ENCODE measurements around the gene CARMIL1.
"Not testable (repeated sequence)": the region's sequence is repeated elsewhere in the genome, so short reads cannot be mapped to it uniquely, and the experiment has no call there.

CARMIL1 gene

GRCh38 chr6:25414755-25415154, 135.6 kb downstream of the CARMIL1 start:
- no peak for DNase-seq

GRCh38 chr6:25415274-25415673, 136.1 kb downstream of the CARMIL1 start:
- no peak for DNase-seq

GRCh38 chr6:25415701-25416100, 136.5 kb downstream of the CARMIL1 start:
- no peak for DNase-seq

GRCh38 chr6:25417046-25417605, 138.0 kb downstream of the CARMIL1 start:
- no peak for DNase-seq

- no peak for DNase-seq
Measured at GRCh38 chr6:25418454-25419052, 139.4 kb downstream of the CARMIL1 start.

- DNase-seq: no peak
Measured at GRCh38 chr6:25419879-25420278, 140.7 kb downstream of the CARMIL1 start.

GRCh38 chr6:25423358-25423757, 144.2 kb downstream of the CARMIL1 start:
- no peak for DNase-seq

- DNase-seq: no peak
Measured at GRCh38 chr6:25424303-25424702, 145.1 kb downstream of the CARMIL1 start.

- no peak for DNase-seq
Measured at GRCh38 chr6:25427549-25427948, 148.4 kb downstream of the CARMIL1 start.

- DNase-seq: no peak
Measured at GRCh38 chr6:25428758-25429317, 149.7 kb downstream of the CARMIL1 start.

GRCh38 chr6:25431306-25431974, 152.3 kb downstream of the CARMIL1 start:
- DNase-seq: no peak

- no peak for DNase-seq
Measured at GRCh38 chr6:25431975-25432307, 152.8 kb downstream of the CARMIL1 start.

GRCh38 chr6:25434921-25435320, 155.7 kb downstream of the CARMIL1 start:
- no peak for DNase-seq

- DNase-seq: no peak
Measured at GRCh38 chr6:25435416-25435985, 156.3 kb downstream of the CARMIL1 start.

- no peak for DNase-seq
Measured at GRCh38 chr6:25436760-25437159, 157.6 kb downstream of the CARMIL1 start.

GRCh38 chr6:25439368-25439767, 160.2 kb downstream of the CARMIL1 start:
- no peak for DNase-seq

- no peak for DNase-seq
Measured at GRCh38 chr6:25441663-25442270, 162.6 kb downstream of the CARMIL1 start.

- no peak for DNase-seq
Measured at GRCh38 chr6:25442898-25443297, 163.7 kb downstream of the CARMIL1 start.

- DNase-seq: not testable (repeated sequence)
Measured at GRCh38 chr6:25444521-25444920, 165.3 kb downstream of the CARMIL1 start.

- no peak for DNase-seq
Measured at GRCh38 chr6:25446830-25447569, 167.8 kb downstream of the CARMIL1 start.

GRCh38 chr6:25447570-25447929, 168.4 kb downstream of the CARMIL1 start:
- no peak for DNase-seq

GRCh38 chr6:25448965-25449538, 169.9 kb downstream of the CARMIL1 start:
- DNase-seq: no peak

GRCh38 chr6:25449774-25450173, 170.6 kb downstream of the CARMIL1 start:
- no peak for DNase-seq
